Activated T-cell treated with anti-CD3 and anti-CD28 coated beads for 4 hours (primary cell): Measurements from ENCODE around the gene EMID1.
"Not testable (repeated sequence)": the region's sequence is repeated elsewhere in the genome, so short reads cannot be mapped to it uniquely, and the experiment has no call there.

ENCODE experiments used
- DNase-seq: peaks from one replicate; pipeline ENCODE4 v3.0.0-alpha.2; 2020

The EMID1 gene

GRCh38 chr22:29231971-29232959 lies 26.6 kb downstream of the EMID1 start:
- no peak for DNase-seq

DNA sequence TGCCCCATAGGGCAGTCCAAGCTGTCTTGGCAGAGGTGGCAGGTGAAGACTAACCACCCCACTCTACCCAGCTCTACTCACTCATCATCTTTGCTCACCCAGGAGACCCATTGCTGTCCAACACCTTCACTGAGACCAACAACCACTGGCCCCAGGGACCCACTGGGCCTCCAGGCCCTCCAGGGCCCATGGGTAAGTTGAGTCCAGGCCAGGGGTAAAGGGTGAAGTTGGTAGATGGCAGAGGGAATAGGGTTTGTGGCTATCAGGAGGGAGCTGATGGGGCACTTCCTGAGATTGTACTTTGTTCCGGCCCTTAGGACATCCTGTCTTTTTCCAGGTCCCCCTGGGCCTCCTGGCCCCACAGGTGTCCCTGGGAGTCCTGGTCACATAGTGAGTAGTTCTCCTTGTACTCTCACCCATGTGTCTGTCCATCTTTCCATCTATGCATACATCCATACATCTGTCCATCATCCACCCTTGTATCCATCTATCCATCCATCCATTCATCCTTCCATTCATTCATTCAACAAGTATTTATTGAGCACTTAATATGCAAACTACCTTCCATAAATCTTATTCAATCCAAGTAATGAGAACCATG lies 27.7 kb downstream of the EMID1 start:
- no peak for DNase-seq

DNA sequence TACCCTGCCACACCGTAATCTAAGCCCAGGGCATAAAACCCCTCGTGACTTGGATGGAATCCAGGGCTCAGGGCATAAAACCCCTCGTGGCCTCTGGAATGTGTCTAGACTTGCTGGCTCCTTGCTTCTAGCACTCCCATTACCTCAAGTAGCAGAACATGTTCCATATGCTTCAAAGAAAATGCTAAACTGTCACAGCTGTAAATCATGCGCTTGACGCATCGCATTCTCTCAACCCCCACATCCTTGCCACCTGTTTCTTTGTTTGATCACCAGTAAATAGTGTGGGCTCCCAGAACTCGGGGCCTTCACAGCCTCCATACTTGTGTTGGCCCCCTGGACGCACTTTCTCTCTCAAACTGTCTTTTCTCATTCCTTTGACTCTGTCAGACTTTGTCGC lies 34.8 kb downstream of the EMID1 start:
- DNase-seq: not testable (repeated sequence)

GRCh38 chr22:29243874-29244446 lies 38.3 kb downstream of the EMID1 start:
- no peak for DNase-seq

DNA sequence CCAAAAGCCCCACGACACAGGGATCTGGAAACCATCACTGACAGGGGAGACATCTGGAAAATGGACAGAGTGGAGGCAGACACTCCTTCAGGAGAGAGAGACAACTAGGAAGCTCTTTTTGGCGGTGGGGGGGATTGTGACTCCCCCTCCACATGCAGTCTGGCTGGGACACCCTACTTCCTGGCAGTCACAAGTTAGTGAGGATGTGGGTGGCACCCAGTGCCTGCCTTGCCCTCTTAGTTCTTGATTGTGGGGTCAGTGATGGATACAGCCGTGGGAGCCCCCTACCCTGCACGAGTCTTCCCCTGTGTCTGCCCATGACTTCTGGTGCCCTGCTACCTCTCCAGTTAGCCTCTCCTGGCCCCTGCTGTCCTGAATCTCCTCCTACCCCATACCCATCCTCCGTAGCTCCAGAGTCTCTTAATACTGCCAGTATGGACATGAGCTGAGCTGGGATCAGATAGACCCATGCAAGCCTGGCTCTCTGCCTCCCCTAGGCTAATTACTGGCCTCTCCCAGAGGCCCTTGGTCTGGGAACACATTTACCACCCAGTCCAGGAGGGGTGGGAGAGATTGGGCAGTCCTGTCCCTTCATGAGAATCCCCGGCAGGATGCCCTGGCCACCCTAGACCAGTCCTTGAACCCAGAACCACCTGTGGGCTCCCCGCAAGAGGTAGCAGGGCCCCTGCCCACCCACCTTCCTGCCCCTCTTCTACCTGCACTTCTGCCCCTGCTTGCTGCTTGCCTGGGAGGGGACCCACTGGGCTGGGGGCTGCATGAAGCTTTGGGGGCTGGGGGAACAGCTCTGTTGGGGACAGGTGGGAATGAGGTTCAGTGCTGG lies 39.3 kb downstream of the EMID1 start:
- no peak for DNase-seq

GRCh38 chr22:29245626-29246385 lies 40.1 kb downstream of the EMID1 start:
- DNase-seq: peak; percentile 61

DNA sequence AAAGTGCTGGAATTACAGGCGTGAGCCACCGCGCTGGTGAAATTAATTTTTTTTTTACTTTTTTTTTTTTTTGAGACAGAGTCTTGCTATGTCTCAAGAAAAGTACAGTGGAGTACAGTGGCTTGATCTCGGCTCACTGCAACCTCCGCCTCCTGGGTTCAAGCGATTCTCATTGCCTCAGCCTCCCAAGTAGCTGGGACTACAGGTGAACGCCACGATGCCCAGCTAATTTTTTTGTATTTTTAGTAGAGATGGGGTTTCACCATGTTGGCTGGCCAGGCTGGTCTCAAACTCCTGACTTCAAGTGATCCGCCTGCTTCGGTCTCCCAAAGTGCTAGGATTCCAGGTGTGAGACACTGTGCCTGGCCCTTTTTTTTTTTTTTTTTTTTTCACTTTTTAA lies 42.2 kb downstream of the EMID1 start:
- DNase-seq: not testable (repeated sequence)

GRCh38 chr22:29251265-29251664 lies 45.6 kb downstream of the EMID1 start:
- no peak for DNase-seq

DNA sequence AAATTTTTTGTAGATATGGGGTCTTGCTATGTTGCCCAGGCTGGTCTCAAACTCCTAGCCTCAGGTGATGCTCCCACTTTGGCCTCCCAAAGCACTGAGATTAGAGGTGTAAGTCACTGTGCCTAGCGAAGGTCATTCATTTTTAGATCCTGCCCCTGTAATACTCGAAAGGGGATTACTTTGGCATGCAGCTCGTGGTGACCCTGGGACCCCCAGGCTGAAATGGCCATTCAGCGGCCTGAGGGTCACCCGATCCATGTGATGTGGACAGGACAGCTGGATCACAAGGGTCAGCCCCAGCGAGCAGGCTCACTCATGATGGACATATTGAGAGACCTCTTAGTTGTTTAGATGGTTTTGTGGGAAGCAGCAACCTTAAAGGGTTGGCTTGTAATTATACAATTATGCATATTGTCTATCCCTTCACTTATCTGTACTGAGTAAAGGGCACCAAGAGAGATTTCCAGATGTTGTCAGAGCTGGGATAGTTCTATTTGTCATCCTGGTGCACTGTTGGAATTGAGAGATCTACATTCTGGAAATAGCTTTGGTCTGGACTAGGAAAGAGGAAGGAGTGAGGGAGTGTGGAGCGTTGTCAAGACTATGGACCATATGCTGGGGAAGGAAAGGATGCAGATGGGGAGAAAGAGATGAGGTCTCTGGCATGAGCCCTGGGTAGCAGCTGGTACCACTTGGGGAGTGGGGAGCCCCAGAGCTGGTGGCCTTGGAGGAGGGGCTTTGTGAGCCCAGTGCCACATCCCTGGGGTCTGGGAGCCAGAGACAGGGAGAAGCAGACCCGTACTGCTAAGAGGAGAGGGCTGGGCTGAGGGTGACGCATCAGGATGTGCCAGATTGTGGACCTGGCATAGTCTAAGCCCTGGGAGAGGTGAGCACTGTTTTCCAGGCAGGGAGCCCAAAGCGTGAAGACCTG lies 46.5 kb downstream of the EMID1 start:
- no peak for DNase-seq

GRCh38 chr22:29253561-29254285 lies 48.0 kb downstream of the EMID1 start:
- DNase-seq: no peak

DNA sequence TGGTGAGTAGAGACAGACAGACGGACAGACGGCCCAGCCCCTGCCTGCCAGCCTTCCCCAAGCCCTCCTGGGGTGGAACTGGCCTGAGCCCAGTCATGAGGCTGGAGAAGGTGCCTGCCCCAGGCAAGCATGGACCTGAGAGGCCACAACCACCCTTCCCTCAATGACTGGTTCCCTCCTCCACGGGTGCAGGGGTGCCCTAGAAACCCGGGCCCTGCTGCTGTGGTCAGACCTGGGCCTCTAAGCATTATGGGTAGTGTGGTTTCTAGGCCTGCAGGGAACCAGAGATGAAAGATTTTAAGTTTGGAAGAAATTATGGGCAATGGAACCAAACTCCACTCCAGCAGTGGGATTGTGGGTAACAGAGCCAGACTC lies 48.6 kb downstream of the EMID1 start:
- DNase-seq: no peak

DNA sequence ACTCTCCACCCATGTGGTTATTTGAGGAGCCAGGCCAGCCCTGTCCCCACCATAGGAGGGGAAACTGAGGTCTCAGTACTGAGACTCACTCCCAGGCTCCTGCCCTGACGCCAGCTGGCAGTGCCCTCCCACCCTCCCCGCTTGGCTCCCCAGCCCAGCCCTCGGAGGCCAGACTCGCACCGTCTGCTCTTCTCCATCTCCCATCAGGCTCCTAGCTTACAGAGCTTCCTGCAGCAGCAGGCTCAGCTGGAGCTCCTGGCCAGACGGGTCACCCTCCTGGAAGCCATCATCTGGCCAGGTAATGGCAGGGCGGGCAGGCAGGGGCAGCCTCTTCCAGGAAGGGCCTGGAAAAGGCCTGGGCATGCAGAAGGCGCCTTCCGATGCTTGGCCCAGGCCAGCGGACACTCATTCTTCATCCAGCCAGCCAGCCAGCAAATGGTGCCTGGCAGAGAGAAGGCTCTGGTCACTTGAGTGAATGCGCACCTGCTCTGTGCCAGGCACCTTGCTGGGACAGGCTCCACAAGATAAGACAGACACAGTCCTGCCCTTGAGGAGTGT lies 49.4 kb downstream of the EMID1 start:
- DNase-seq: no peak

GRCh38 chr22:29256606-29257325 lies 51.1 kb downstream of the EMID1 start:
- no peak for DNase-seq

GRCh38 chr22:29257751-29258181 lies 52.1 kb downstream of the EMID1 start:
- no peak for DNase-seq

- no peak for DNase-seq
Observed at GRCh38 chr22:29258407-29259252, 52.9 kb downstream of the EMID1 start.

- DNase-seq: no peak
Observed at GRCh38 chr22:29259253-29259899, 53.7 kb downstream of the EMID1 start.

GRCh38 chr22:29260031-29260560 lies 54.4 kb downstream of the EMID1 start:
- DNase-seq: no peak
